Kidney capillary endothelial cell (primary cell): Measurements from ENCODE around the gene PC.
"Not testable (repeated sequence)": the region's sequence is repeated elsewhere in the genome, so short reads cannot be mapped to it uniquely, and the experiment has no call there.

ENCODE experiments used
- DNase-seq: peaks from one replicate; pipeline ENCODE4 v3.0.0-alpha.2; 2018; ENCODE audit warnings: low spot score

Gene PC

GRCh38 chr11:66842896-66843775, 115.0 kb downstream of the PC start, which contains the start of gene RCE1:
TSS of gene RCE1 (plus strand) at chr11:66843441. CDS start at chr11:66843456, 15 bp downstream.
- DNase-seq, result peak; percentile 79

- no peak for DNase-seq
Measured at GRCh38 chr11:66842501-66842895, 115.7 kb downstream of the PC start.

GRCh38 chr11:66841861-66842260, 116.3 kb downstream of the PC start:
- no peak for DNase-seq

GRCh38 chr11:66840317-66841091, 117.7 kb downstream of the PC start:
- DNase-seq, result no peak

GRCh38 chr11:66835768-66836405, 122.3 kb downstream of the PC start:
- no peak for DNase-seq

- DNase-seq, result no peak
Measured at GRCh38 chr11:66834943-66835342, 123.2 kb downstream of the PC start.

- no peak for DNase-seq
Measured at GRCh38 chr11:66834539-66834845, 123.7 kb downstream of the PC start.

- not testable (repeated sequence) for DNase-seq
Measured at GRCh38 chr11:66824573-66824972, 133.6 kb downstream of the PC start.

GRCh38 chr11:66823700-66824099, 134.5 kb downstream of the PC start:
- DNase-seq, result no peak

- no peak for DNase-seq
Measured at GRCh38 chr11:66820901-66821300, 137.3 kb downstream of the PC start.

- no peak for DNase-seq
Measured at GRCh38 chr11:66820381-66820780, 137.8 kb downstream of the PC start.

- DNase-seq, result no peak
Measured at GRCh38 chr11:66818231-66818955, 139.8 kb downstream of the PC start.

- DNase-seq, result peak; percentile 23
Measured at GRCh38 chr11:66815646-66816045, 142.5 kb downstream of the PC start.

GRCh38 chr11:66814678-66815077, 143.5 kb downstream of the PC start:
- no peak for DNase-seq

- DNase-seq, result no peak
Measured at GRCh38 chr11:66810576-66811185, 147.5 kb downstream of the PC start.

- DNase-seq, result no peak
Measured at GRCh38 chr11:66809592-66809991, 148.6 kb downstream of the PC start.

- no peak for DNase-seq
Measured at GRCh38 chr11:66800720-66801428, 157.3 kb downstream of the PC start.

- DNase-seq, result not testable (repeated sequence)
Measured at GRCh38 chr11:66799815-66800214, 158.4 kb downstream of the PC start.
